HEK293 (cell line): ENCODE data around the gene RIOX2.
"Not testable (repeated sequence)": the region's sequence is repeated elsewhere in the genome, so short reads cannot be mapped to it uniquely, and the experiment has no call there.

Source experiments
- CTCF ChIA-PET: fragments of 350-600 bp; formaldehyde crosslinking; extraction: SDS; loops from one replicate; lab custom pipeline; 2021; ENCODE audit warnings: antibody characterized with exemption; lab: Yijun Ruan, JAX
- POLR2A ChIA-PET: fragments of 300-600 bp; formaldehyde crosslinking; extraction: SDS; loops from one replicate; lab custom pipeline; 2020; ENCODE audit warnings: antibody characterized with exemption, inconsistent platforms; lab: Yijun Ruan, JAX
- H3K27ac ChIP-seq: fragments of 200-500 bp; sonication (Bioruptor generic); 2 replicates; pipeline ENCODE4 v1.5.1; 2014; ENCODE audit warnings: low read depth, low read length, control low read depth, inconsistent platforms; ENCODE audit errors: extremely low read depth
- H3K36me3 ChIP-seq, 2 experiments: fragments of 200-500 bp in 1 of 2; sonication (Bioruptor generic) in 1 of 2; 1 replicate in 1 of 2; 2 replicates in 1 of 2; pipeline ENCODE4 v1.5.1; 2014 to 2017; ENCODE audit warnings: inconsistent platforms in 2 of 2, low read length in 2 of 2; ENCODE audit not compliant: control insufficient read depth in 2 of 2, insufficient read depth in 1 of 2
- H3K4me1 ChIP-seq: fragments of 200-500 bp; sonication (Bioruptor generic); 2 replicates; pipeline ENCODE4 v1.5.1; 2014; ENCODE audit warnings: mild to moderate bottlenecking, low read length, inconsistent platforms; ENCODE audit not compliant: control insufficient read depth, insufficient read depth
- H3K4me3 ChIP-seq: 2 replicates; pipeline ENCODE4 v1.5.1; 2011; ENCODE audit warnings: low read depth, mild to moderate bottlenecking, control low read depth, low read length, moderate library complexity
- H3K9me3 ChIP-seq: fragments of 200-500 bp; sonication (Bioruptor generic); 2 replicates; pipeline ENCODE4 v1.5.1; 2014; ENCODE audit warnings: low read depth, low read length, inconsistent platforms; ENCODE audit not compliant: control insufficient read depth, insufficient read depth
- KLF10 ChIP-seq: fragments of 450-650 bp; IDR thresholded peaks from 2 replicates; pipeline ENCODE4 v1.5.1; 2018; ENCODE audit warnings: missing biosample characterization, mild to moderate bottlenecking, missing genetic modification characterization
- TCF7L2 ChIP-seq: IDR thresholded peaks from 2 replicates; pipeline ENCODE4 v1.6.1; 2011; ENCODE audit warnings: low read depth, mild to moderate bottlenecking, inconsistent platforms, low read length, moderate library complexity, borderline replicate concordance
- YY2 ChIP-seq: fragments of 450-650 bp; formaldehyde crosslinking; IDR thresholded peaks from 2 replicates; pipeline ENCODE4 v1.5.1; 2016; ENCODE audit warnings: missing biosample characterization, missing genetic modification characterization
- ZBTB7A ChIP-seq: fragments of 450-650 bp; formaldehyde crosslinking; IDR thresholded peaks from 2 replicates; pipeline ENCODE4 v1.5.1; 2016; ENCODE audit warnings: low read depth, missing biosample characterization, missing genetic modification characterization
- ZNF169 ChIP-seq: fragments of 450-650 bp; formaldehyde crosslinking; IDR thresholded peaks from 2 replicates; pipeline ENCODE4 v1.5.1; 2016; ENCODE audit warnings: missing biosample characterization, missing genetic modification characterization
- ZNF335 ChIP-seq: fragments of 450-650 bp; formaldehyde crosslinking; conservative IDR thresholded peaks from 2 replicates; pipeline ENCODE4 v1.5.1; 2016; ENCODE audit warnings: missing biosample characterization, missing genetic modification characterization
- ZNF521 ChIP-seq: fragments of 450-650 bp; formaldehyde crosslinking; IDR thresholded peaks from 2 replicates; pipeline ENCODE4 v1.5.1; 2017; ENCODE audit warnings: missing biosample characterization, mild to moderate bottlenecking, missing genetic modification characterization
- ZNF621 ChIP-seq: fragments of 450-650 bp; formaldehyde crosslinking; IDR thresholded peaks from 2 replicates; pipeline ENCODE4 v1.5.1; 2017; ENCODE audit warnings: missing biosample characterization, missing genetic modification characterization
- ZNF747 ChIP-seq: fragments of 450-650 bp; formaldehyde crosslinking; IDR thresholded peaks from 2 replicates; pipeline ENCODE4 v1.5.1; 2016; ENCODE audit warnings: missing biosample characterization, missing genetic modification characterization
- ZNF791 ChIP-seq: fragments of 450-650 bp; formaldehyde crosslinking; IDR thresholded peaks from 2 replicates; pipeline ENCODE4 v1.5.1; 2016; ENCODE audit warnings: missing biosample characterization, missing genetic modification characterization
- TF ChIP-seq, protein P1 (sequence below): fragments of 450-650 bp; formaldehyde crosslinking; IDR thresholded peaks from 2 replicates; pipeline ENCODE4 v1.5.1; 2017; ENCODE audit warnings: missing biosample characterization, missing genetic modification characterization
- TF ChIP-seq, protein P2 (sequence below): fragments of 450-650 bp; IDR thresholded peaks from 2 replicates; pipeline ENCODE4 v1.5.1; 2018; ENCODE audit warnings: missing biosample characterization, missing genetic modification characterization
- TF ChIP-seq, protein P3 (sequence below): fragments of 450-650 bp; formaldehyde crosslinking; IDR thresholded peaks from 2 replicates; pipeline ENCODE4 v1.5.1; 2016; ENCODE audit warnings: missing biosample characterization, missing genetic modification characterization
- TF ChIP-seq, protein P4 (sequence below): fragments of 450-650 bp; formaldehyde crosslinking; IDR thresholded peaks from 2 replicates; pipeline ENCODE4 v1.5.1; 2016; ENCODE audit warnings: missing biosample characterization, missing genetic modification characterization

The RIOX2 gene

DNA sequence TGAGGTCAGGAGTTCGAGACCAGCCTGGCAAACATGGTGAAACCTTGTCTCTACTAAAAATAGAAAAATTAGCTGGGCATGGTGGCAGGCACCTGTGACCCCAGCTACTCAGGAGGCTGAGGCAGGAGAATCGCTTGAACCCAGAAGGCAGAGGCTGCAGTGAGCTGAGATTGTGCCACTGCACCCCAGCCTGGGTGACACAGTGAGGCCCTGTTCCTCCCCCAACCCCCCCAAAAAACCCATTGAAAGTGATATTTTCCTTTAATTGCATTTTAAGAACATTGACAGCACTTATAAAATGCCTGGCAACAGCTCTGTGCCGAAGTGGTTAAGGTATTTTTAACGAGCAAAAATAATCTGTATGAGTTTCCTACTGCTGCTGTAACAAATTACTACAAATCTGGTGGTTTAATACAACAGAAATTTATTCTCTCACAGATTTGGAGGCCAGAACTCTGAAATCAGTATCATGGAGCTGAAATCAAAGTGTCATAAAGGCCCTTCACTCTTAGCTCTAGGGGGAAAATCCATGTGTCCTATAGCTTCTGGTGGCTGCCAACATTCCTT lies 38.7 kb upstream of the RIOX2 start:
- H3K4me1 ChIP-seq, H3K9me3 ChIP-seq, H3K36me3 ChIP-seq, H3K27ac ChIP-seq, POLR2A ChIA-PET, H3K4me3 ChIP-seq: not testable (repeated sequence)
- CTCF ChIA-PET = interaction anchor here (0.6 to 5.2 kb wide), 3 partner anchors 11 to 1638 kb away, joined by 3 to 33 read pairs (median 4); no protein-coding TSS in a partner anchor

DNA sequence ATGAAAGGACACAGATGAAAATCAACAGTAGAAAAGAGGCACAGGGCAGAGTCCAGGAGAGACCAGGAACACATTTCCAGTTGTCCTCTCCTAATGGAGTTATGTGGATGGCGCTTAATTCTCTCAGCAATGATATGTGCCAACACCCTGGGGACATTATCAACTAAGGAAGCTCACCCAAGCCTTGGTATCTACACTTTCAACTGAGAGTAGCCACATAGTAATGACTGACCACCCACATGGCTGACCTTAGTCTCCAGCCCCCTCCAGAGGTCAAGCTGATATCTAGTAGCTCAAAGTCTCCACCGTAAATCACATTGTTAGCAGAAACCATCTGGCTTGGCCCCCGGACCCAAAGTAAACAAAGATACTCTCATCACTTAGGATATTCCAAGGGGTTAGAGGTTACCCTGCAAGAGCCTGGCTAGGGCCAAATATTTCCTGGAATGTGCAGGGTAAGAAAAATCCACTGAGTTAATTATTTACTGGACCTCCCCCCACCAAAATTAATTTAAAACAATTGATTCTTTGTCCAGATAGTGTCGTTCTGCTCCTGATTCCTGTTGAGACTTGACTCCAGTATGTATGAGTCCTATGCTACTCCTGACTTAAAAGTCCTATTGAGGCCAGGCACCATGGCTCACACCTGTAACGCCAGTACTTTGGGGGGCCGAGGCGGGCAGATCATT lies 38.1 kb upstream of the RIOX2 start:
- CTCF ChIA-PET = interaction anchor here (0.6 to 1.0 kb wide), 2 partner anchors 13 to 1639 kb away, joined by 3 to 4 read pairs; no protein-coding TSS in a partner anchor
- POLR2A ChIA-PET = no interaction called here
- H3K27ac ChIP-seq = no peak overlapping the region

DNA sequence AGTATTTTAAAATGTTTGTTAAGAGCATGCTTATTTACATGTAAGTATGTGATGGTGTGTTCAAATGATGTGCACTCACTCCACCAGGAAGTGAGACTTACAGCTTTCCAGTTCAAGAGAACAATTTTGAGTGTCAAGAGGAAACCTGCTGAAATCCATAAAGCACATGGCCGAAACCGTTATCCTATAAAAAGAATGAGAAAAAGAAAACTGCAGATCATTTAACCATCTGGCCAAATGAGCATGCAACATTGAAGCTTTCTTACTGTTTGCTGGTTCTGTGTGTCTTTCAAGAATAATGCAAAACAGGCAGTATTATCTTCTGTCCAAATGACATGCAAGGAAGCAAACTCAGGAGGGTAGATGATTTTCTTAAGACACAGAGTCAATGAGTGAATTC lies 36.6 kb upstream of the RIOX2 start:
- H3K4me1 ChIP-seq = peaks cover 3% of the 10 kb centered on the region; the same call in 1 of the 2 replicates
- ChIA-PET CTCF (no interaction called here), POLR2A (interaction anchor here (0.5 kb wide), 1 partner anchor 302 kb away, joined by 3 read pairs; no protein-coding TSS in a partner anchor)

More for the DNA sequence above, 38.1 kb upstream of the RIOX2 start:
- H3K4me3 ChIP-seq = no peak overlapping the region
- TF ChIP-seq, protein P1, sequence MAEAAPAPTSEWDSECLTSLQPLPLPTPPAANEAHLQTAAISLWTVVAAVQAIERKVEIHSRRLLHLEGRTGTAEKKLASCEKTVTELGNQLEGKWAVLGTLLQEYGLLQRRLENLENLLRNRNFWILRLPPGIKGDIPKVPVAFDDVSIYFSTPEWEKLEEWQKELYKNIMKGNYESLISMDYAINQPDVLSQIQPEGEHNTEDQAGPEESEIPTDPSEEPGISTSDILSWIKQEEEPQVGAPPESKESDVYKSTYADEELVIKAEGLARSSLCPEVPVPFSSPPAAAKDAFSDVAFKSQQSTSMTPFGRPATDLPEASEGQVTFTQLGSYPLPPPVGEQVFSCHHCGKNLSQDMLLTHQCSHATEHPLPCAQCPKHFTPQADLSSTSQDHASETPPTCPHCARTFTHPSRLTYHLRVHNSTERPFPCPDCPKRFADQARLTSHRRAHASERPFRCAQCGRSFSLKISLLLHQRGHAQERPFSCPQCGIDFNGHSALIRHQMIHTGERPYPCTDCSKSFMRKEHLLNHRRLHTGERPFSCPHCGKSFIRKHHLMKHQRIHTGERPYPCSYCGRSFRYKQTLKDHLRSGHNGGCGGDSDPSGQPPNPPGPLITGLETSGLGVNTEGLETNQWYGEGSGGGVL (tag by site-specific recombination) = no peak
- TF ChIP-seq, protein P2, sequence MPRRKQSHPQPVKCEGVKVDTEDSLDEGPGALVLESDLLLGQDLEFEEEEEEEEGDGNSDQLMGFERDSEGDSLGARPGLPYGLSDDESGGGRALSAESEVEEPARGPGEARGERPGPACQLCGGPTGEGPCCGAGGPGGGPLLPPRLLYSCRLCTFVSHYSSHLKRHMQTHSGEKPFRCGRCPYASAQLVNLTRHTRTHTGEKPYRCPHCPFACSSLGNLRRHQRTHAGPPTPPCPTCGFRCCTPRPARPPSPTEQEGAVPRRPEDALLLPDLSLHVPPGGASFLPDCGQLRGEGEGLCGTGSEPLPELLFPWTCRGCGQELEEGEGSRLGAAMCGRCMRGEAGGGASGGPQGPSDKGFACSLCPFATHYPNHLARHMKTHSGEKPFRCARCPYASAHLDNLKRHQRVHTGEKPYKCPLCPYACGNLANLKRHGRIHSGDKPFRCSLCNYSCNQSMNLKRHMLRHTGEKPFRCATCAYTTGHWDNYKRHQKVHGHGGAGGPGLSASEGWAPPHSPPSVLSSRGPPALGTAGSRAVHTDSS (tag by site-specific recombination) = no peak
- no peak for TF ChIP-seq ZNF521 (tag by site-specific recombination)
- TF ChIP-seq ZNF791 = no peak
- no peaks in the 10 kb centered on the region for H3K9me3 ChIP-seq
- no peaks in the 10 kb centered on the region for H3K36me3 ChIP-seq
- H3K4me1 ChIP-seq = no peaks in the 10 kb centered on the region

DNA sequence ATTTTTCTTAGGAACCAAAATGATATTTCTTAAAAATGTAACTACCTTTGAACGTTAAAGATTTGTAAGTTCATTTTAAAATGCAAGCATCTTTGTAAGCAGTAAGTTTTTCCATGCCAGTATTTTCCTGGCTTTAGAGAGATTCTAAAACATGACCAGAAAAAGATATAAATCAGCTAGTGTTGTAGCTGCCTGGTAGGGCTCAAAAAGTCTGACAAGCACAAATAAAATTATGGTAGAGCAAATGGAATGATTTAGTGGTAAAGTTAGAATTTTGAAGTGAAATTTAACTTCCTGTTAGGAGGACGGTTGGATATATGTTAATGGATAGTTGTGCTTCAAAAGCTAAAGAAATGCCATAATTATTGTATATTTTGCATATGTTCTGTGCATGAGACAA lies 33.2 kb upstream of the RIOX2 start:
- H3K27ac ChIP-seq = no peak overlapping the region
- peaks cover 3% of the 10 kb centered on the region; the same call in 1 of the 2 replicates for H3K4me1 ChIP-seq
- CTCF ChIA-PET = interaction anchor here (0.6 to 1.0 kb wide), 2 partner anchors 10 to 18 kb away, joined by 3 read pairs; no protein-coding TSS in a partner anchor
- H3K9me3 ChIP-seq = no peaks in the 10 kb centered on the region
- H3K36me3 ChIP-seq = no peaks in the 10 kb centered on the region
- POLR2A ChIA-PET = no interaction called here
- H3K4me3 ChIP-seq = no peak overlapping the region
- no peak for TF ChIP-seq TCF7L2
- no peak for TF ChIP-seq ZNF747 (tag by site-specific recombination)
- TF ChIP-seq KLF10 = no peak
- no peak for TF ChIP-seq ZNF621 (tag by site-specific recombination)
- TF ChIP-seq YY2 (tag by site-specific recombination) = no peak
- TF ChIP-seq, protein P3, sequence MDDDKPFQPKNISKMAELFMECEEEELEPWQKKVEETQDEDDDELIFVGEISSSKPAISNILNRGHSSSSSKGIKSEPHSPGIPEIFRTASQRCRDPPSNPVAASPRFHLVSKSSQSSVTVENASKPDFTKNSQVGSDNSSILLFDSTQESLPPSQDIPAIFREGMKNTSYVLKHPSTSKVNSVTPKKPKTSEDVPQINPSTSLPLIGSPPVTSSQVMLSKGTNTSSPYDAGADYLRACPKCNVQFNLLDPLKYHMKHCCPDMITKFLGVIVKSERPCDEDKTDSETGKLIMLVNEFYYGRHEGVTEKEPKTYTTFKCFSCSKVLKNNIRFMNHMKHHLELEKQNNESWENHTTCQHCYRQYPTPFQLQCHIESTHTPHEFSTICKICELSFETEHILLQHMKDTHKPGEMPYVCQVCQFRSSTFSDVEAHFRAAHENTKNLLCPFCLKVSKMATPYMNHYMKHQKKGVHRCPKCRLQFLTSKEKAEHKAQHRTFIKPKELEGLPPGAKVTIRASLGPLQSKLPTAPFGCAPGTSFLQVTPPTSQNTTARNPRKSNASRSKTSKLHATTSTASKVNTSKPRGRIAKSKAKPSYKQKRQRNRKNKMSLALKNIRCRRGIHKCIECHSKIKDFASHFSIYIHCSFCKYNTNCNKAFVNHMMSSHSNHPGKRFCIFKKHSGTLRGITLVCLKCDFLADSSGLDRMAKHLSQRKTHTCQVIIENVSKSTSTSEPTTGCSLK = no peak
- TF ChIP-seq, protein P4, sequence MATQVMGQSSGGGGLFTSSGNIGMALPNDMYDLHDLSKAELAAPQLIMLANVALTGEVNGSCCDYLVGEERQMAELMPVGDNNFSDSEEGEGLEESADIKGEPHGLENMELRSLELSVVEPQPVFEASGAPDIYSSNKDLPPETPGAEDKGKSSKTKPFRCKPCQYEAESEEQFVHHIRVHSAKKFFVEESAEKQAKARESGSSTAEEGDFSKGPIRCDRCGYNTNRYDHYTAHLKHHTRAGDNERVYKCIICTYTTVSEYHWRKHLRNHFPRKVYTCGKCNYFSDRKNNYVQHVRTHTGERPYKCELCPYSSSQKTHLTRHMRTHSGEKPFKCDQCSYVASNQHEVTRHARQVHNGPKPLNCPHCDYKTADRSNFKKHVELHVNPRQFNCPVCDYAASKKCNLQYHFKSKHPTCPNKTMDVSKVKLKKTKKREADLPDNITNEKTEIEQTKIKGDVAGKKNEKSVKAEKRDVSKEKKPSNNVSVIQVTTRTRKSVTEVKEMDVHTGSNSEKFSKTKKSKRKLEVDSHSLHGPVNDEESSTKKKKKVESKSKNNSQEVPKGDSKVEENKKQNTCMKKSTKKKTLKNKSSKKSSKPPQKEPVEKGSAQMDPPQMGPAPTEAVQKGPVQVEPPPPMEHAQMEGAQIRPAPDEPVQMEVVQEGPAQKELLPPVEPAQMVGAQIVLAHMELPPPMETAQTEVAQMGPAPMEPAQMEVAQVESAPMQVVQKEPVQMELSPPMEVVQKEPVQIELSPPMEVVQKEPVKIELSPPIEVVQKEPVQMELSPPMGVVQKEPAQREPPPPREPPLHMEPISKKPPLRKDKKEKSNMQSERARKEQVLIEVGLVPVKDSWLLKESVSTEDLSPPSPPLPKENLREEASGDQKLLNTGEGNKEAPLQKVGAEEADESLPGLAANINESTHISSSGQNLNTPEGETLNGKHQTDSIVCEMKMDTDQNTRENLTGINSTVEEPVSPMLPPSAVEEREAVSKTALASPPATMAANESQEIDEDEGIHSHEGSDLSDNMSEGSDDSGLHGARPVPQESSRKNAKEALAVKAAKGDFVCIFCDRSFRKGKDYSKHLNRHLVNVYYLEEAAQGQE (tag by site-specific recombination) = no peak

More for the DNA sequence above, 36.6 kb upstream of the RIOX2 start:
- H3K9me3 ChIP-seq = no peaks in the 10 kb centered on the region
- H3K36me3 ChIP-seq = no peaks in the 10 kb centered on the region
- no peak overlapping the region for H3K4me3 ChIP-seq
- H3K27ac ChIP-seq = no peak overlapping the region
- TF ChIP-seq, protein P1 (tag by site-specific recombination) = no peak
- no peak for TF ChIP-seq ZBTB7A (tag by site-specific recombination)
- no peak for TF ChIP-seq ZNF169 (tag by site-specific recombination)
- no peak for TF ChIP-seq ZNF747 (tag by site-specific recombination)
- TF ChIP-seq ZNF335 (tag by site-specific recombination) = no peak
